Spleen (tissue), 10 donors: ENCODE measurements around the gene LINC00305. TPM values are rescaled to one million over a fixed set of nuclear protein-coding genes. Genes with fewer than 3 reads are reported as not detected.

Experiments
- polyA plus RNA-seq, 3 donors: library from polyadenylated mRNA; stranded (reverse); fragments of 200-250 nt; gene quantifications; one replicate each; pipeline ENCODE4 v1.2.1, GENCODE V29; 2013
- total RNA-seq, 7 donors: library from RNA; depleted of rRNA in 3 of 7; stranded (reverse); fragments of >200 nt in 3 of 7; fragmentation: NEBNext Ultra II Directional in 4 of 7; extraction: Animal tissue kit (Norgen Biotek cat#: 25700) in 4 of 7; gene quantifications; one replicate each; pipeline versions ENCODE4 v1.1.0 to v1.2.1, GENCODE V29; 2016 to 2021
- donor health status: healthy with polysubstance abuse.
- donor health status: DM: no; HTN: no; CAD: no; lungs with moderate emphysema.
- donor health status: DM: no; HTN: no; CAD: no.
- donor health status: Bipolar disorder and iron deficiency.
- donor health status: healthy.
- donor health status: DM: no; HTN: no; CAD: no.
- donor health status: DM: yes; HTN: yes; CAD: no.

LINC00305 gene
- total and polyA plus RNA-seq, 10 donors, result not detected

Other genes with a start within 250 kb of the LINC00305 start
- gene SERPINB10, start 241.1 kb downstream of the LINC00305 start, total RNA-seq, result 1 to 10 TPM in 3 of 7 donors, under 1 TPM in 3, not detected in 1; 0.34 to 5.6 (median 1.2) TPM
- gene SERPINB10, start 241.1 kb downstream of the LINC00305 start, polyA plus RNA-seq, result under 1 TPM; 0.07 to 0.51 (median 0.12) TPM
- 1 to 10 TPM in 3 of 7 donors, under 1 TPM in 1, not detected in 3; 0.23 to 2.2 (median 1.4) TPM for gene HMSD, start 199.8 kb downstream of the LINC00305 start, total RNA-seq
- gene HMSD, start 199.8 kb downstream of the LINC00305 start, polyA plus RNA-seq, result under 1 TPM; 0.48 to 0.62 (median 0.52) TPM
- gene SERPINB8, start 179.0 kb downstream of the LINC00305 start, total RNA-seq, result 10 to 100 TPM; 14.0 to 23.4 (median 15.4) TPM
- 1 to 10 TPM; 4.6 to 5.9 (median 5.3) TPM for gene SERPINB8, start 179.0 kb downstream of the LINC00305 start, polyA plus RNA-seq